ENCODE measurements around the gene PHLPP1.

The PHLPP1 gene

GRCh38 chr18:63003899-63004298, 288.6 kb downstream of the PHLPP1 start:
- no peak for TF ChIP-seq CTCF (IDR thresholded peaks at IDR 0.05; ENCODE audit: low read depth, low read length)
- no peak for DNase-seq (ENCODE audit: low read depth in 2 of 2)
- no peak overlapping the region for H3K4me3 ChIP-seq (replicated peaks in 1 of 2; ENCODE audit: low read depth in 2 of 2, low read length in 2 of 2)

DNA sequence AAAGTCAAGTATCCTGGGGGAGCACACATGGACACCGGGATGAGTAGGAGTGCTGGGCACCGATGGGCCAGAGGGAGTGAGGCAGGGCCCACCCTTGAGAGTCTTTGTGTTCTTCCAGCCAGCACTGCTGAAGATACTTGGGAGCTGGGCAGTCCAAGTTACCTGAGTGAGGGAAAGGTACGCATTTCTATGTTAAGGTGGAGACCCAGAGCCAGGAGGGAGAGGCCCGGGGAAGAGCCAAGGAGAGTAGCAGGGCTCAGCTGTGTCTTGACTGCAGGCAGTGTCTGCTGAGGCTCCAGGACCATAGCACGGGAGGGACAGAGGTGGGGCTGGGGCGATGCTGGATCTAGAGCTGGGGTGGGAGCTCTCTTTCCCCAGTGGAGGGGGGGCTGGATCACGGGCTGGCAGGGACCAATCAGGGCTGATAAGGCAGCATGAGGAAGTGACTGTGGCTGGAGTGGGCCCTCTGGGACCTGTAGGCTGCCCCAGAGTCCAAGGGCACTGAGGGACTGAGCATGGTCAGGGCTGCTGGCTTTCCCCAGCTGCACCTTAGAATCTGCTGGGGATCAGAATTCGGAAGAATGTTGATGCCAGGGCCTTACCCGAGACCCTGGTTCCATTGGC, 289.2 kb downstream of the PHLPP1 start:
- H3K4me3 ChIP-seq (replicated peaks in 1 of 2; ENCODE audit: low read depth in 2 of 2, low read length in 2 of 2) = no peak overlapping the region
- DNase-seq (ENCODE audit: low read depth in 2 of 2) = no peak
- TF ChIP-seq CTCF (IDR thresholded peaks at IDR 0.05; ENCODE audit: low read depth, low read length) = no peak

GRCh38 chr18:63005306-63005705, 290.0 kb downstream of the PHLPP1 start:
- TF ChIP-seq CTCF (IDR thresholded peaks at IDR 0.05; ENCODE audit: low read depth, low read length) = no peak
- H3K4me3 ChIP-seq (replicated peaks in 1 of 2; ENCODE audit: low read depth in 2 of 2, low read length in 2 of 2) = no peak overlapping the region
- DNase-seq (ENCODE audit: low read depth in 2 of 2) = no peak

- H3K4me3 ChIP-seq (replicated peaks in 1 of 2; ENCODE audit: low read depth in 2 of 2, low read length in 2 of 2) = no peak overlapping the region
- TF ChIP-seq CTCF (IDR thresholded peaks at IDR 0.05; ENCODE audit: low read depth, low read length) = no peak
- no peak for DNase-seq (ENCODE audit: low read depth in 2 of 2)
These were observed 291.9 kb downstream of the PHLPP1 start for GRCh38 chr18:63007231-63007630.

DNA sequence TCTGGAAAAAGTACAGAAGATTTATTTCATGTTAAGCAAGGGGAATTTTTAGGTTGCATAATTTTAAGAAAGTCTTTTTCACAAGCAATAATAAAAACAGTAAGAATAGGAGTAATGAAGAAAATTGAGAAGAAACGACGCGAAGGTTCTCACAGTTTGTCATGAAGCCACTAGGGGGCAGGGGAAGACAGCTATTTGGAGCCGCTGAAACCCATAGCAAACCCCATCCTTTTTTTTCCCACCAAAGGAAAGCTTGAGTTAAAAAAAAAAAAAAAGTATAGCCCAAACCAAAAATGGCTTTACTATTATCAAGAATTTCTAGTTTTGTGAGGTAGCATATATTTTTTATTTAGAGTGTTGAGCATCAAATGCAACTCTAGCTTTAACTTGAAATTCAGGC, 300.9 kb downstream of the PHLPP1 start:
- DNase-seq (ENCODE audit: low read depth in 2 of 2) = peak; percentile 74 to 80
- peak; percentile 77 for TF ChIP-seq CTCF (IDR thresholded peaks at IDR 0.05; ENCODE audit: low read depth, low read length)
- H3K4me3 ChIP-seq (replicated peaks in 1 of 2; ENCODE audit: low read depth in 2 of 2, low read length in 2 of 2) = no peak overlapping the region

- DNase-seq (ENCODE audit: low read depth in 2 of 2) = no peak
- H3K4me3 ChIP-seq (replicated peaks in 1 of 2; ENCODE audit: low read depth in 2 of 2, low read length in 2 of 2) = no peak overlapping the region
- TF ChIP-seq CTCF (IDR thresholded peaks at IDR 0.05; ENCODE audit: low read depth, low read length) = no peak
These were observed 301.7 kb downstream of the PHLPP1 start for GRCh38 chr18:63017076-63017475.

DNA sequence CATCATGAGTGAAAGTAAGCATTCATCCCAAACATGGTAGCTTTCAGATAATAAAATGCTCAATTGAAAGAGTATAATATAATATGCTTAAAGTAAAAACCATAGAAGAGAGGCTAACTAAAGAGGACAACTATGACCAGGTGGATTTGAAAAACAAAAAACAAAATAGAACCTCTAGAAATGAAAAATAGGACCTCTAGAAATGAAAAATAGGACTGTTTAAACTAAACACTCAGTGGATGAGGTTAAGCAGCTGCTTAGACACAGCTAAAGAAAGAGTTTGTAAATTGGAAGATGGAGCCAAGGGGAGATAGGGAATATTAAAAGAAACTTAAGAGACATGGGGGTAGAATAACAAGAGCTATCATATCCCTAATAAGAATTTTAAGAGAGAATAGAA, 302.6 kb downstream of the PHLPP1 start:
- TF ChIP-seq CTCF (IDR thresholded peaks at IDR 0.05; ENCODE audit: low read depth, low read length) = no peak
- H3K4me3 ChIP-seq (replicated peaks in 1 of 2; ENCODE audit: low read depth in 2 of 2, low read length in 2 of 2) = no peak overlapping the region
- DNase-seq (ENCODE audit: low read depth in 2 of 2) = no peak
